SU-DHL-6 (cell line): ENCODE data around the gene TMEM30B.

Experiments used
- H2AFZ ChIP-seq: fragments of 200-600 bp; sonication (generic); 2 replicates; pipeline ENCODE4 v1.6.1; 2014; ENCODE audit warnings: low read depth, mild to moderate bottlenecking, moderate library complexity, mixed read lengths, antibody characterized with exemption, low read length; ENCODE audit not compliant: severe bottlenecking
- H3F3A ChIP-seq: fragments of 200-600 bp; shearing (Covaris generic); 2 replicates; pipeline ENCODE4 v1.6.0; 2016; ENCODE audit warnings: antibody characterized with exemption, mild to moderate bottlenecking; ENCODE audit not compliant: insufficient read depth
- H3K27ac ChIP-seq: fragments of 200-600 bp; sonication (generic); 2 replicates; pipeline ENCODE4 v1.5.1; 2016; ENCODE audit warnings: low read depth, mild to moderate bottlenecking, low read length, moderate library complexity, mixed read lengths
- H3K27me3 ChIP-seq: fragments of 200-600 bp; sonication (generic), shearing (Covaris generic); 2 replicates; pipeline ENCODE4 v1.6.0; 2014; ENCODE audit warnings: mild to moderate bottlenecking, low read length
- H3K36me3 ChIP-seq: fragments of 200-600 bp; sonication (generic); 2 replicates; pipeline ENCODE4 v1.6.1; 2014; ENCODE audit warnings: mild to moderate bottlenecking, low read length, mixed read lengths
- H3K4me2 ChIP-seq: fragments of 300-600, 200-600 bp; shearing (Covaris generic), sonication (generic); 2 replicates; pipeline ENCODE4 v1.6.0; 2014; ENCODE audit warnings: low read length, low read depth, mild to moderate bottlenecking; ENCODE audit not compliant: poor library complexity, severe bottlenecking
- H3K4me3 ChIP-seq: fragments of 200-600 bp; sonication (generic); 2 replicates; pipeline ENCODE4 v1.5.1; 2014; ENCODE audit warnings: antibody characterized with exemption, low read length, mild to moderate bottlenecking, mixed read lengths; ENCODE audit not compliant: insufficient read depth, poor library complexity, severe bottlenecking
- H3K79me2 ChIP-seq: fragments of 200-600 bp; sonication (generic); 2 replicates; pipeline ENCODE4 v1.6.1; 2014; ENCODE audit warnings: mild to moderate bottlenecking, low read length, moderate library complexity; ENCODE audit not compliant: insufficient read depth
- H3K9ac ChIP-seq: fragments of 200-600 bp; sonication (generic); 2 replicates; pipeline ENCODE4 v1.7.0; 2014; ENCODE audit warnings: mild to moderate bottlenecking, low read length
- H3K9me2 ChIP-seq: fragments of 200-600 bp; sonication (generic); replicated peaks from 2 replicates; pipeline ENCODE4 v1.6.1; 2014; ENCODE audit warnings: low read length; ENCODE audit not compliant: insufficient read depth
- H3K9me3 ChIP-seq: fragments of 200-600 bp; sonication (generic); 2 replicates; pipeline ENCODE4 v1.6.1; 2014; ENCODE audit warnings: low read length, mixed read lengths; ENCODE audit not compliant: insufficient read depth
- H4K20me1 ChIP-seq: fragments of 200-600 bp; sonication (generic); 2 replicates; pipeline ENCODE4 v1.6.1; 2014; ENCODE audit warnings: low read depth, mild to moderate bottlenecking, antibody characterized with exemption, low read length, moderate library complexity, mixed read lengths
- EZH2phosphoT487 ChIP-seq: fragments of 200-600 bp; sonication (generic), shearing (Covaris generic); conservative IDR thresholded peaks from 2 replicates; pipeline ENCODE4 v1.6.1; 2018; ENCODE audit warnings: mild to moderate bottlenecking, antibody characterized with exemption, low read length, moderate library complexity, mixed read lengths
- TF ChIP-seq, protein P1 (sequence below): fragments of 200-600 bp; sonication (generic); IDR thresholded peaks from one replicate; pipeline ENCODE4 v1.5.1; 2017; ENCODE audit warnings: antibody characterized with exemption, mild to moderate bottlenecking, low read length, moderate library complexity; ENCODE audit not compliant: insufficient read depth, poor library complexity, severe bottlenecking

TMEM30B gene

DNA sequence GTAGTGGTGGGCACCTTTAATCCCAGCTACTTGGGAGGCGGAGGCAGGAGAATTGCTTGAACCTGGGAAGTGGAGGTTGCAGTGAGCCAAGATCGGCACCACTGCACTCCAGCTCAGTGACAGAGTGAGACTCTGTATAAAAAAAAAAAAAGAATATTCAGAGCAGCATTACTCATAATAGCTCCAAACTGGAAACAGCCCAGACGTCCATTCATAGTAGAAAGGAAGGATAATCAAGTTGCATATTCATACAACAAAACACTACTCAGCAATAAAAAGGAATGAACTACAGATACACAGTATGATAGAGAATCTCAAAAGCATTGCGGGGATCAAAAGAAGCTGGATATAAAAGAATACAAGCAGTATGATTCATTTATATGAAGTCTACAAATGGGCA lies 19.1 kb downstream of the TMEM30B start:
- Histone ChIP-seq H4K20me1 (no peaks in the 10 kb centered on the region), H3K79me2 (no peaks in the 10 kb centered on the region), H3K27me3 (no peaks in the 10 kb centered on the region), H3K36me3 (no peaks in the 10 kb centered on the region), H3K9ac (no peak overlapping the region), H3K9me3 (no peaks in the 10 kb centered on the region), H3K9me2 (no peaks in the 10 kb centered on the region), H3K4me2 (no peak overlapping the region), H3K4me3 (no peak overlapping the region), H2AFZ (no peak overlapping the region), H3F3A (no peaks in the 10 kb centered on the region), H3K27ac (no peak overlapping the region)
- TF ChIP-seq, protein P1, sequence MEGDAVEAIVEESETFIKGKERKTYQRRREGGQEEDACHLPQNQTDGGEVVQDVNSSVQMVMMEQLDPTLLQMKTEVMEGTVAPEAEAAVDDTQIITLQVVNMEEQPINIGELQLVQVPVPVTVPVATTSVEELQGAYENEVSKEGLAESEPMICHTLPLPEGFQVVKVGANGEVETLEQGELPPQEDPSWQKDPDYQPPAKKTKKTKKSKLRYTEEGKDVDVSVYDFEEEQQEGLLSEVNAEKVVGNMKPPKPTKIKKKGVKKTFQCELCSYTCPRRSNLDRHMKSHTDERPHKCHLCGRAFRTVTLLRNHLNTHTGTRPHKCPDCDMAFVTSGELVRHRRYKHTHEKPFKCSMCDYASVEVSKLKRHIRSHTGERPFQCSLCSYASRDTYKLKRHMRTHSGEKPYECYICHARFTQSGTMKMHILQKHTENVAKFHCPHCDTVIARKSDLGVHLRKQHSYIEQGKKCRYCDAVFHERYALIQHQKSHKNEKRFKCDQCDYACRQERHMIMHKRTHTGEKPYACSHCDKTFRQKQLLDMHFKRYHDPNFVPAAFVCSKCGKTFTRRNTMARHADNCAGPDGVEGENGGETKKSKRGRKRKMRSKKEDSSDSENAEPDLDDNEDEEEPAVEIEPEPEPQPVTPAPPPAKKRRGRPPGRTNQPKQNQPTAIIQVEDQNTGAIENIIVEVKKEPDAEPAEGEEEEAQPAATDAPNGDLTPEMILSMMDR: no peak
- no peak for TF ChIP-seq EZH2phosphoT487

DNA sequence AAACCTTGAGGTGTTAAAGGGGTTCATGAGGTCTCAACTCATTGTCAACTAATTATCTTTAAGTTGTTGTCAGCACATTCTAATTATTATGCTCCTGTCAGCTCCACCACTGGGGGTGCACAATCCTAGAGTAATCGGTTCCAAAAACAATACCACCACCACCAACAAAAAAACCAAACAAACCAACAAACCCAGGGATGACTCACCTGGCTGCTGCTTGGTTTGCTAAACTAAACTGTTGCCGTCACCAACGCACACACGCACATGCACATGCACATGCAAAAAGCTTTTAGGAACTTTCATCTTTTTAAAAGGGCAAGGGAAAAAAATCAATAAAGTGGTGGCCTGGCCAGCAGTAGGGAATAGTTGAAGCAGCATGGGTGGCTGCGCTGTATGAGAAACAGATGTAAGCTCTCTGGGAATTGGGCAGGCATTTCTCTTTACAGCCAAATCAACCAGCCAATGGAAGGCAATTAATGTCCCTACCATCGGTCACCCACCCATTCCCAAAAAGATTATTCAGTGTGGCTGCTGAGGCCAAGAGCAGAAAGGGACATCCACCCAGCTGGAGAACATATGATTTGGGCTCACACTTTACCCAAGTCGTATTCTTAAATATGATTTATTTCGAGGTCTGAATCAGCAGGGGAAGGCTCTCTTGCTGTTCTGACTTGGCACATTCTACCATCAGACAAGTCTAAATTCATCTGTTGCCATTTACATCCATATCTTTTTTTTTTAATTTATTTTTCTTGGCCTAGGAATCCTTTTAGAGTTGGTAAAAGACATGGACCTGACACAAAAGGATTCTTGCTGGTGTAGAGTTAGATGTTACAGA lies 20.0 kb downstream of the TMEM30B start:
- H3K4me3 ChIP-seq: no peak overlapping the region
- H3K36me3 ChIP-seq: no peaks in the 10 kb centered on the region
- H3K79me2 ChIP-seq: no peaks in the 10 kb centered on the region
- no peak overlapping the region for H2AFZ ChIP-seq
- no peak overlapping the region for H3K9ac ChIP-seq
- H3K9me2 ChIP-seq: no peaks in the 10 kb centered on the region
- no peak overlapping the region for H3K4me2 ChIP-seq
- TF ChIP-seq, protein P1: no peak
- TF ChIP-seq EZH2phosphoT487: no peak
- no peaks in the 10 kb centered on the region for H3K9me3 ChIP-seq
- no peaks in the 10 kb centered on the region for H3F3A ChIP-seq
- H4K20me1 ChIP-seq: no peaks in the 10 kb centered on the region
- H3K27ac ChIP-seq: no peak overlapping the region
- H3K27me3 ChIP-seq: no peaks in the 10 kb centered on the region

DNA sequence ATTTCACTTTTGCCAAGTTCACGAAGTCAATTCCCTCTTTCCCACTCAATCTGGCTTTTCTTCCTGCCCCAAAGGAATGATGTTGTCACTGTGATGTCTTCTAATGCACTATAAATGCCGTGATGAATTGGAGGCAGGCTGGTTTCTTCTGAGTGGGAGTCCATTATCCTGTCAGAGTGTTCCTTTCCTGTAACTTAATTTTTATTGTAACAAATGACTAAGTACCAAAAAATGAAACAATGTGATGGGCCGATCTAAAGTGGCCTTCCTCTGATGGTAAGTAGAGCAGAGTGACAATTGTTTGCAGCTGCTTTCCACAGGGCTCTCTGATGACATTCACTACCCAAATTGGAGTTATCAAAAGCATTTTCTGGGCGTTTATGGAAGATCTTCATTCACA lies 22.2 kb downstream of the TMEM30B start:
- Histone ChIP-seq H3K9me2 (no peaks in the 10 kb centered on the region), H3F3A (no peaks in the 10 kb centered on the region), H4K20me1 (no peaks in the 10 kb centered on the region), H3K9ac (no peak overlapping the region), H2AFZ (no peak overlapping the region), H3K27ac (no peak overlapping the region), H3K9me3 (no peaks in the 10 kb centered on the region), H3K27me3 (no peaks in the 10 kb centered on the region), H3K4me2 (no peak overlapping the region), H3K4me3 (no peak overlapping the region), H3K36me3 (no peaks in the 10 kb centered on the region), H3K79me2 (no peaks in the 10 kb centered on the region)
- TF ChIP-seq, protein P1: no peak
- no peak for TF ChIP-seq EZH2phosphoT487
